HEK293T (cell line): ENCODE measurements around the gene REXO5.

Source experiments
- CTCF ChIA-PET: fragments of 350-600 bp; formaldehyde crosslinking; extraction: SDS; loops from one replicate; lab custom pipeline; 2021; ENCODE audit warnings: antibody characterized with exemption, inconsistent platforms; lab: Yijun Ruan, JAX
- POLR2A ChIA-PET: fragments of 350-600 bp; formaldehyde crosslinking; extraction: SDS; loops from one replicate; lab custom pipeline; 2020; ENCODE audit warnings: antibody characterized with exemption, inconsistent platforms; lab: Yijun Ruan, JAX
- DNase-seq: peaks from one replicate; pipeline ENCODE4 v3.0.0; 2012; ENCODE audit warnings: mixed read lengths; ENCODE audit errors: extremely low spot score
- ARNT ChIP-seq: fragments of 450-650 bp; IDR thresholded peaks from 2 replicates; pipeline ENCODE4 v1.6.1; 2017; ENCODE audit warnings: mild to moderate bottlenecking
- BHLHE40 ChIP-seq: fragments of 450-650 bp; IDR thresholded peaks from 2 replicates; pipeline ENCODE4 v1.6.1; 2016; ENCODE audit warnings: mild to moderate bottlenecking, moderate library complexity, borderline replicate concordance
- CTBP1 ChIP-seq: fragments of 450-650 bp; IDR thresholded peaks from 2 replicates; pipeline ENCODE4 v1.6.1; 2016; ENCODE audit warnings: borderline replicate concordance
- ELF4 ChIP-seq: fragments of 450-650 bp; IDR thresholded peaks from 2 replicates; pipeline ENCODE4 v1.6.1; 2017; ENCODE audit warnings: antibody characterized with exemption
- FOXA1 ChIP-seq: fragments of 450-650 bp; IDR thresholded peaks from 2 replicates; pipeline ENCODE4 v1.6.1; 2016; ENCODE audit warnings: mild to moderate bottlenecking
- FOXK2 ChIP-seq: fragments of 450-650 bp; IDR thresholded peaks from 2 replicates; pipeline ENCODE4 v1.6.1; 2016; ENCODE audit warnings: mild to moderate bottlenecking
- FOXM1 ChIP-seq: fragments of 450-650 bp; IDR thresholded peaks from 2 replicates; pipeline ENCODE4 v1.6.1; 2017; ENCODE audit warnings: mild to moderate bottlenecking, borderline replicate concordance
- HDGF ChIP-seq: fragments of 450-650 bp; IDR thresholded peaks from 2 replicates; pipeline ENCODE4 v1.6.1; 2017; ENCODE audit warnings: antibody characterized with exemption, borderline replicate concordance
- L3MBTL2 ChIP-seq: fragments of 450-650 bp; conservative IDR thresholded peaks from 2 replicates; pipeline ENCODE4 v1.6.1; 2016; ENCODE audit warnings: mild to moderate bottlenecking
- LEF1 ChIP-seq: fragments of 450-650 bp; IDR thresholded peaks from 2 replicates; pipeline ENCODE4 v1.6.1; 2017; ENCODE audit warnings: mild to moderate bottlenecking, borderline replicate concordance
- NFRKB ChIP-seq: fragments of 450-650 bp; IDR thresholded peaks from 2 replicates; pipeline ENCODE4 v1.6.1; 2016; ENCODE audit warnings: mild to moderate bottlenecking, moderate library complexity
- PKNOX1 ChIP-seq: fragments of 450-650 bp; IDR thresholded peaks from 2 replicates; pipeline ENCODE4 v1.6.1; 2016
- SP1 ChIP-seq: fragments of 450-650 bp; IDR thresholded peaks from 2 replicates; pipeline ENCODE4 v1.6.1; 2017
- SUZ12 ChIP-seq: fragments of 450-650 bp; IDR thresholded peaks from 2 replicates; pipeline ENCODE4 v1.6.1; 2016; ENCODE audit warnings: mild to moderate bottlenecking
- TARDBP ChIP-seq: fragments of 450-650 bp; IDR thresholded peaks from 2 replicates; pipeline ENCODE4 v1.6.1; 2016
- ZNF384 ChIP-seq: fragments of 450-650 bp; IDR thresholded peaks from 2 replicates; pipeline ENCODE4 v1.6.1; 2016

Gene REXO5

DNA sequence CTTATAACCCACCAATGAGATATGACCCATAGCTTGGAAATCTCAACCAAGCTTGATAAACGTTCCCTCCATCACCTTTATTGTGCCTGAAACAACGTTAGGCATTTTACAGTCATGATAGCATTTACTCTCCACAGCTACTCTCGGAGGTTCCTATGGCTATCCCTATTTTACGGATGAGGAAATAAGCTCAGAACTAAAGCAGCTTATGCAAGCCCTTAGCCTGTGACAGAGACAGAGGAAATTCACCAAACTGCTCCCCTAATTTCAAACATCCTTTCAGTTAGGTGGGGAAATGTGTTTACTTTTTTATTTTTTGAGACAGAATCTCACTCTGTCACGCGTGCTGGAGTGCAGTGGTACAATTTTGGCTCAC, 75.2 kb downstream of the REXO5 start:
- TF ChIP-seq FOXM1 (no peak), LEF1 (no peak), SUZ12 (no peak), PKNOX1 (no peak), SP1 (no peak), ELF4 (no peak), FOXK2 (no peak)
- ChIA-PET CTCF (interaction anchor here (0.7 kb wide), 1 partner anchor 202 kb away, joined by 3 read pairs; no protein-coding TSS in a partner anchor), POLR2A (no interaction called here)
- DNase-seq: no peak

DNA sequence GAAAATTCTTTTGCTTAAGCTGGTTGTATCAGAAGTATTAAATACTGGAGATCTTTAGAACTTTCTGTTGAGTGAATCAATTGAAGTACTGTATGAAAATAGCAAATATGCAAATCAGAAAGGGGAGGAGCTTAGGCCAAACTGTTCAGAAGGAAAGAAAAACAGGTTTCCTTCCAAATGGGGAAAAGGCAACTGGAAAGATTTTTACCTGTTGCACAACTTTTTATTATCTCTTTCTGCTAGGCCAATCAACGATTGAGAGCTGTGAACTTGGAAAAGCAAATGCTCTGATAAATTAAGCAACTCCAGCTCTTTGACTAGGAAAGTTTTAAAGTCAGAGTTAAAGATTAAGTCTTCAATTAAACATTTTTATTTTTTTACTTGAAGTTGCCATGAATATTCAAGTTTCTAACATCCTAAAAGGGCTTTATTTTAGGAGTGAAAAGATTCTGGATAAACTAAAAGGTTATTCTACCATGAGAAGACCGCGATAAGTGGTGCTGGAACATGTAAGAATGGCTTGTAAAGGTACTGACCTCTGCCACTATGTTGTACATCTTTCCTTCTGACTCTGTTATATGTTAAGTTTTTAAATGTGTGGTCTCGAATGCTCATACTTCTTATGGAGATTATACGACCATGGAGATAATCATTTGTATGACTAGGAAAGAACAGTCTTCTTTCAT, 77.4 kb downstream of the REXO5 start:
- CTCF ChIA-PET: no interaction called here
- TF ChIP-seq PKNOX1 (no peak), SP1 (no peak), NFRKB (no peak), SUZ12 (no peak), CTBP1 (no peak), TARDBP (no peak), BHLHE40 (no peak), HDGF (no peak), FOXM1 (no peak), L3MBTL2 (no peak), ARNT (no peak), LEF1 (no peak), ZNF384 (no peak), FOXK2 (no peak), FOXA1 (no peak), ELF4 (no peak)
- POLR2A ChIA-PET: no interaction called here
- no peak for DNase-seq

- CTCF ChIA-PET: no interaction called here
- POLR2A ChIA-PET: no interaction called here
- TF ChIP-seq SUZ12 (no peak), ARNT (no peak), FOXM1 (no peak), NFRKB (no peak), FOXA1 (no peak), L3MBTL2 (no peak), ELF4 (no peak), FOXK2 (no peak)
- DNase-seq: no peak
Measured at GRCh38 chr16:20884240-20884556, 77.9 kb downstream of the REXO5 start.

- POLR2A ChIA-PET: no interaction called here
- TF ChIP-seq FOXK2: no peak
- TF ChIP-seq CTBP1: no peak
- no peak for TF ChIP-seq ARNT
- TF ChIP-seq NFRKB: no peak
- TF ChIP-seq FOXA1: no peak
- TF ChIP-seq L3MBTL2: no peak
- no peak for TF ChIP-seq FOXM1
- TF ChIP-seq BHLHE40: no peak
- TF ChIP-seq PKNOX1: no peak
- no peak for TF ChIP-seq SUZ12
- no peak for TF ChIP-seq HDGF
- no peak for TF ChIP-seq SP1
- no peak for TF ChIP-seq LEF1
- TF ChIP-seq TARDBP: no peak
- TF ChIP-seq ELF4: no peak
- no peak for TF ChIP-seq ZNF384
- CTCF ChIA-PET: no interaction called here
- no peak for DNase-seq
Measured at GRCh38 chr16:20886320-20886719, 80.0 kb downstream of the REXO5 start.

- CTCF ChIA-PET: no interaction called here
- no peak for DNase-seq
- no peak for TF ChIP-seq ARNT
- no peak for TF ChIP-seq SP1
- TF ChIP-seq TARDBP: no peak
- no peak for TF ChIP-seq HDGF
- TF ChIP-seq PKNOX1: no peak
- TF ChIP-seq FOXK2: no peak
- TF ChIP-seq L3MBTL2: no peak
- TF ChIP-seq ZNF384: no peak
- no peak for TF ChIP-seq FOXA1
- no peak for TF ChIP-seq NFRKB
- no peak for TF ChIP-seq ELF4
- no peak for TF ChIP-seq SUZ12
- TF ChIP-seq FOXM1: no peak
- no peak for TF ChIP-seq CTBP1
- POLR2A ChIA-PET: interaction anchor here (1.4 to 1.6 kb wide), 2 partner anchors 12 to 13 kb away, joined by 3 to 4 read pairs; partner anchors contain the start of genes DCUN1D3 and LYRM1
Measured at GRCh38 chr16:20887207-20887606, 80.9 kb downstream of the REXO5 start.
